GM21423 (cell line): Measurements from ENCODE around the gene CACNA2D2.

Experiments
- ATAC-seq: cut with Tn5 transposase; IDR thresholded peaks from one replicate; pipeline ENCODE4 v1.9.1; 2021; ENCODE audit warnings: mild to moderate bottlenecking, moderate library complexity; ENCODE audit not compliant: unreplicated experiment

Gene CACNA2D2

GRCh38 chr3:50373146-50374051 is 130.0 kb downstream of the CACNA2D2 start:
- ATAC-seq = no peak

GRCh38 chr3:50372349-50372748 is 131.1 kb downstream of the CACNA2D2 start:
- no peak for ATAC-seq

GRCh38 chr3:50371133-50371685 is 132.2 kb downstream of the CACNA2D2 start:
- no peak for ATAC-seq

- no peak for ATAC-seq
Observed at GRCh38 chr3:50370594-50370993, 132.8 kb downstream of the CACNA2D2 start.

- no peak for ATAC-seq
Observed at GRCh38 chr3:50369012-50369670, 134.3 kb downstream of the CACNA2D2 start.

GRCh38 chr3:50365842-50366220 is 137.6 kb downstream of the CACNA2D2 start:
- no peak for ATAC-seq

GRCh38 chr3:50365080-50365841 is 138.2 kb downstream of the CACNA2D2 start:
- ATAC-seq = peak; percentile 93

- peak; percentile 11 for ATAC-seq
Observed at GRCh38 chr3:50364573-50365079, 138.8 kb downstream of the CACNA2D2 start.

GRCh38 chr3:50359760-50360110 is 143.7 kb downstream of the CACNA2D2 start:
- no peak for ATAC-seq

- peak; percentile 99 for ATAC-seq
Observed at GRCh38 chr3:50358911-50359759, 144.3 kb downstream of the CACNA2D2 start, which contains the start of gene TMEM115. Gene TMEM115, minus strand, starts transcription at chr3:50359521. Its CDS starts 458 bp downstream, at chr3:50359063.

- no peak for ATAC-seq
Observed at GRCh38 chr3:50358355-50358910, 145.0 kb downstream of the CACNA2D2 start.

GRCh38 chr3:50357481-50357880 is 146.0 kb downstream of the CACNA2D2 start:
- no peak for ATAC-seq

- no peak for ATAC-seq
Observed at GRCh38 chr3:50356553-50356952, 146.9 kb downstream of the CACNA2D2 start.

- ATAC-seq = no peak
Observed at GRCh38 chr3:50355829-50356552, 147.4 kb downstream of the CACNA2D2 start.

GRCh38 chr3:50354850-50355249 is 148.6 kb downstream of the CACNA2D2 start:
- ATAC-seq = no peak

GRCh38 chr3:50354186-50354764 is 149.2 kb downstream of the CACNA2D2 start:
- ATAC-seq = no peak

- no peak for ATAC-seq
Observed at GRCh38 chr3:50353245-50354004, 150.0 kb downstream of the CACNA2D2 start.

- no peak for ATAC-seq
Observed at GRCh38 chr3:50352781-50353180, 150.7 kb downstream of the CACNA2D2 start.
